T-helper 2 cell treated with Interferon-gamma antibody and Interleukin-4, amounts not matched to agents 5 μg/mL and 100 μg/mL, for 36 hours (primary cell): Measurements from ENCODE around the gene LMBR1.
A peak's percentile ranks its signal among the peaks of the same experiment; 100 is the strongest.

Experiments used
- DNase-seq: peaks from one replicate; pipeline ENCODE4 v3.0.0; 2021; ENCODE audit warnings: low spot score
- H3K27ac Mint-ChIP-seq: one replicate; pipeline ENCODE4 v1.8.0; 2021; ENCODE audit warnings: mild to moderate bottlenecking, mixed read lengths
- H3K27me3 Mint-ChIP-seq: one replicate; pipeline ENCODE4 v1.8.0; 2021; ENCODE audit warnings: low read depth, mixed read lengths
- H3K36me3 Mint-ChIP-seq: one replicate; pipeline ENCODE4 v1.8.0; 2021; ENCODE audit warnings: low read depth, mixed read lengths
- H3K4me1 Mint-ChIP-seq: one replicate; pipeline ENCODE4 v1.8.0; 2021; ENCODE audit warnings: low read depth, mixed read lengths
- H3K4me3 Mint-ChIP-seq: one replicate; pipeline ENCODE4 v1.8.0; 2022; ENCODE audit warnings: mild to moderate bottlenecking, moderate library complexity, mixed read lengths
- H3K9me3 Mint-ChIP-seq: one replicate; pipeline ENCODE4 v1.8.0; 2021; ENCODE audit warnings: mixed read lengths

LMBR1 gene

GRCh38 chr7:156764016-156764669 lies 128.8 kb downstream of the LMBR1 start:
- Mint-ChIP-seq H3K9me3 (peaks cover 13% of the 10 kb centered on the region), H3K36me3 (peaks cover 40% of the 10 kb centered on the region), H3K4me3 (no peak overlapping the region), H3K27ac (no peak overlapping the region), H3K4me1 (peaks cover 10% of the 10 kb centered on the region), H3K27me3 (no peaks in the 10 kb centered on the region)
- DNase-seq = no peak

GRCh38 chr7:156759579-156760202 lies 133.3 kb downstream of the LMBR1 start:
- Mint-ChIP-seq H3K27me3 (no peaks in the 10 kb centered on the region), H3K4me1 (peaks cover 10% of the 10 kb centered on the region), H3K27ac (no peak overlapping the region), H3K9me3 (peaks cover 21% of the 10 kb centered on the region), H3K4me3 (no peak overlapping the region), H3K36me3 (peaks cover 51% of the 10 kb centered on the region)
- no peak for DNase-seq

- Mint-ChIP-seq H3K4me3 (no peak overlapping the region), H3K4me1 (peaks cover 13% of the 10 kb centered on the region), H3K9me3 (peaks cover 21% of the 10 kb centered on the region), H3K27me3 (no peaks in the 10 kb centered on the region), H3K27ac (no peak overlapping the region), H3K36me3 (peaks cover 51% of the 10 kb centered on the region)
- DNase-seq = no peak
Measured at GRCh38 chr7:156759143-156759542, 133.8 kb downstream of the LMBR1 start.

- DNase-seq = no peak
- Mint-ChIP-seq H3K4me1 (peaks cover 18% of the 10 kb centered on the region), H3K27ac (no peak overlapping the region), H3K27me3 (no peaks in the 10 kb centered on the region), H3K4me3 (no peak overlapping the region), H3K9me3 (peaks cover 9% of the 10 kb centered on the region), H3K36me3 (peaks cover 42% of the 10 kb centered on the region)
Measured at GRCh38 chr7:156754201-156754600, 138.8 kb downstream of the LMBR1 start.

GRCh38 chr7:156753630-156754029 lies 139.4 kb downstream of the LMBR1 start:
- Mint-ChIP-seq H3K9me3 (peaks cover 3% of the 10 kb centered on the region), H3K27me3 (no peaks in the 10 kb centered on the region), H3K36me3 (peaks cover 40% of the 10 kb centered on the region), H3K4me3 (no peak overlapping the region), H3K4me1 (peaks cover 18% of the 10 kb centered on the region), H3K27ac (no peak overlapping the region)
- no peak for DNase-seq

- H3K4me3 Mint-ChIP-seq = no peak overlapping the region
- H3K27ac Mint-ChIP-seq = no peak overlapping the region
- peaks cover 36% of the 10 kb centered on the region for H3K36me3 Mint-ChIP-seq
- H3K27me3 Mint-ChIP-seq = no peaks in the 10 kb centered on the region
- DNase-seq = no peak
- H3K9me3 Mint-ChIP-seq = no peaks in the 10 kb centered on the region
- peaks cover 18% of the 10 kb centered on the region for H3K4me1 Mint-ChIP-seq
Measured at GRCh38 chr7:156753229-156753560, 139.8 kb downstream of the LMBR1 start.

- Mint-ChIP-seq H3K36me3 (peaks cover 30% of the 10 kb centered on the region), H3K27me3 (no peaks in the 10 kb centered on the region), H3K9me3 (no peaks in the 10 kb centered on the region), H3K27ac (no peak overlapping the region), H3K4me3 (no peak overlapping the region), H3K4me1 (peaks cover 18% of the 10 kb centered on the region)
- DNase-seq = no peak
Measured at GRCh38 chr7:156752367-156753228, 140.4 kb downstream of the LMBR1 start.

GRCh38 chr7:156751319-156751718 lies 141.7 kb downstream of the LMBR1 start:
- peaks cover 27% of the 10 kb centered on the region for H3K36me3 Mint-ChIP-seq
- DNase-seq = peak; percentile 80
- no peaks in the 10 kb centered on the region for H3K27me3 Mint-ChIP-seq
- no peak overlapping the region for H3K4me3 Mint-ChIP-seq
- no peaks in the 10 kb centered on the region for H3K9me3 Mint-ChIP-seq
- peaks cover 23% of the 10 kb centered on the region for H3K4me1 Mint-ChIP-seq
- no peak overlapping the region for H3K27ac Mint-ChIP-seq

GRCh38 chr7:156747718-156748117 lies 145.3 kb downstream of the LMBR1 start:
- H3K4me1 Mint-ChIP-seq = peaks cover 8% of the 10 kb centered on the region
- no peaks in the 10 kb centered on the region for H3K27me3 Mint-ChIP-seq
- no peak for DNase-seq
- no peak overlapping the region for H3K4me3 Mint-ChIP-seq
- H3K27ac Mint-ChIP-seq = no peak overlapping the region
- peaks cover 24% of the 10 kb centered on the region for H3K36me3 Mint-ChIP-seq
- no peaks in the 10 kb centered on the region for H3K9me3 Mint-ChIP-seq

GRCh38 chr7:156746891-156747290 lies 146.1 kb downstream of the LMBR1 start:
- no peak for DNase-seq
- peaks cover 5% of the 10 kb centered on the region for H3K9me3 Mint-ChIP-seq
- peaks cover 32% of the 10 kb centered on the region for H3K36me3 Mint-ChIP-seq
- peaks cover 8% of the 10 kb centered on the region for H3K4me1 Mint-ChIP-seq
- H3K4me3 Mint-ChIP-seq = no peak overlapping the region
- H3K27me3 Mint-ChIP-seq = no peaks in the 10 kb centered on the region
- no peak overlapping the region for H3K27ac Mint-ChIP-seq

GRCh38 chr7:156739596-156739995 lies 153.4 kb downstream of the LMBR1 start:
- no peak overlapping the region for H3K27ac Mint-ChIP-seq
- peaks cover 34% of the 10 kb centered on the region for H3K9me3 Mint-ChIP-seq
- peaks cover 48% of the 10 kb centered on the region for H3K36me3 Mint-ChIP-seq
- H3K4me1 Mint-ChIP-seq = no peaks in the 10 kb centered on the region
- H3K4me3 Mint-ChIP-seq = no peak overlapping the region
- no peaks in the 10 kb centered on the region for H3K27me3 Mint-ChIP-seq
- no peak for DNase-seq

GRCh38 chr7:156735851-156736250 lies 157.1 kb downstream of the LMBR1 start:
- no peak overlapping the region for H3K4me3 Mint-ChIP-seq
- peaks cover 52% of the 10 kb centered on the region for H3K9me3 Mint-ChIP-seq
- no peaks in the 10 kb centered on the region for H3K27me3 Mint-ChIP-seq
- H3K27ac Mint-ChIP-seq = no peak overlapping the region
- H3K4me1 Mint-ChIP-seq = peaks cover 17% of the 10 kb centered on the region
- H3K36me3 Mint-ChIP-seq = peaks cover 64% of the 10 kb centered on the region
- no peak for DNase-seq

GRCh38 chr7:156733638-156734037 lies 159.3 kb downstream of the LMBR1 start:
- H3K4me1 Mint-ChIP-seq = peaks cover 17% of the 10 kb centered on the region
- H3K4me3 Mint-ChIP-seq = no peak overlapping the region
- no peak for DNase-seq
- peaks cover 67% of the 10 kb centered on the region for H3K36me3 Mint-ChIP-seq
- no peaks in the 10 kb centered on the region for H3K27me3 Mint-ChIP-seq
- peaks cover 49% of the 10 kb centered on the region for H3K9me3 Mint-ChIP-seq
- H3K27ac Mint-ChIP-seq = no peak overlapping the region

- no peaks in the 10 kb centered on the region for H3K27me3 Mint-ChIP-seq
- H3K4me1 Mint-ChIP-seq = peaks cover 22% of the 10 kb centered on the region
- H3K9me3 Mint-ChIP-seq = peaks cover 49% of the 10 kb centered on the region
- no peak overlapping the region for H3K27ac Mint-ChIP-seq
- no peak for DNase-seq
- H3K36me3 Mint-ChIP-seq = peaks cover 68% of the 10 kb centered on the region
- H3K4me3 Mint-ChIP-seq = no peak overlapping the region
Measured at GRCh38 chr7:156732091-156732625, 160.8 kb downstream of the LMBR1 start.
